IMR-90 (cell line): ENCODE measurements around the gene PLEKHO2. TPM values are rescaled to one million over a fixed set of nuclear protein-coding genes. Genes with fewer than 3 reads are reported as not detected.
A peak's percentile ranks its signal among the peaks of the same experiment; 100 is the strongest.

ENCODE experiments used
- ATAC-seq: fragments of 200-7000 bp; cut with Tn5 transposase; 2 replicates; pipeline ENCODE4 v1.9.1; 2020; ENCODE audit warnings: low read depth, mild to moderate bottlenecking, moderate library complexity
- BruUV-seq: library from RNA; stranded (reverse); fragments of 400-500 nt; replicated peaks from 2 replicates; lab custom pipeline; 2021; lab: Mats Ljungman, UMichigan
- CTCF ChIA-PET: fragments of 300-600 bp; formaldehyde crosslinking; extraction: SDS; loops from one replicate; lab custom pipeline; 2021; ENCODE audit warnings: antibody characterized with exemption; lab: Yijun Ruan, JAX
- POLR2A ChIA-PET: fragments of 300-600 bp; sonication (Branson Sonifier 250); formaldehyde crosslinking; loops from one replicate; lab custom pipeline; 2022; ENCODE audit warnings: antibody characterized with exemption; ENCODE audit not compliant: unreplicated experiment; lab: Charles Lee
- DNase-seq: peaks from one replicate; pipeline ENCODE4 v3.0.0; 2013
- H2AFZ ChIP-seq: replicated peaks from 2 replicates; pipeline ENCODE3; 2013; ENCODE audit warnings: low read length, mild to moderate bottlenecking; ENCODE audit not compliant: poor library complexity
- H2AK5ac ChIP-seq: 2 replicates; pipeline ENCODE4 v1.6.1; 2013; ENCODE audit warnings: low read depth, low read length, inconsistent platforms
- H2AK9ac ChIP-seq: replicated peaks from 2 replicates; pipeline ENCODE3; 2013; ENCODE audit warnings: mild to moderate bottlenecking, low read depth, low read length, moderate library complexity; ENCODE audit not compliant: poor library complexity
- H2BK120ac ChIP-seq: 2 replicates; pipeline ENCODE4 v1.6.1; 2013; ENCODE audit warnings: low read depth, low read length, inconsistent platforms
- H2BK15ac ChIP-seq: 3 replicates; pipeline ENCODE4 v1.6.1; 2013; ENCODE audit warnings: low read depth, low read length, inconsistent platforms
- H2BK20ac ChIP-seq: 2 replicates; pipeline ENCODE4 v1.6.1; 2013; ENCODE audit warnings: low read depth, mild to moderate bottlenecking, inconsistent platforms, low read length, moderate library complexity
- H2BK5ac ChIP-seq: 2 replicates; pipeline ENCODE4 v1.6.1; 2013; ENCODE audit warnings: mild to moderate bottlenecking, low read depth, low read length, inconsistent platforms; ENCODE audit not compliant: poor library complexity, severe bottlenecking
- H3K14ac ChIP-seq: replicated peaks from 2 replicates; pipeline ENCODE4 v1.6.1; 2013; ENCODE audit warnings: low read depth, low read length, inconsistent platforms
- H3K18ac ChIP-seq: 2 replicates; pipeline ENCODE4 v1.6.1; 2013; ENCODE audit warnings: low read depth, low read length, control low read depth
- H3K23ac ChIP-seq: 2 replicates; pipeline ENCODE4 v1.6.1; 2013; ENCODE audit warnings: low read depth, low read length, inconsistent platforms
- H3K27ac ChIP-seq: 2 replicates; pipeline ENCODE4 v1.5.1; 2013; ENCODE audit warnings: mild to moderate bottlenecking, control low read depth, low read length; ENCODE audit not compliant: insufficient read depth
- H3K27me3 ChIP-seq: 2 replicates; pipeline ENCODE4 v1.6.1; 2013; ENCODE audit warnings: low read length; ENCODE audit not compliant: control insufficient read depth, insufficient read depth
- H3K36me3 ChIP-seq: 2 replicates; pipeline ENCODE4 v1.6.1; 2013; ENCODE audit warnings: low read length, mixed read lengths; ENCODE audit not compliant: control insufficient read depth, insufficient read depth
- H3K4ac ChIP-seq: 2 replicates; pipeline ENCODE4 v1.6.1; 2013; ENCODE audit warnings: low read depth, low read length, inconsistent platforms
- H3K4me1 ChIP-seq: 2 replicates; pipeline ENCODE4 v1.6.1; 2013; ENCODE audit warnings: low read length, mixed read lengths; ENCODE audit not compliant: control insufficient read depth, insufficient read depth
- H3K4me2 ChIP-seq: 2 replicates; pipeline ENCODE4 v1.6.1; 2013; ENCODE audit warnings: low read depth, mild to moderate bottlenecking, control low read depth, low read length, moderate library complexity
- H3K4me3 ChIP-seq: 2 replicates; pipeline ENCODE4 v1.5.1; 2013; ENCODE audit warnings: low read depth, mild to moderate bottlenecking, control low read depth, low read length, moderate library complexity; ENCODE audit not compliant: insufficient read depth
- H3K56ac ChIP-seq: 2 replicates; pipeline ENCODE4 v1.6.1; 2013; ENCODE audit warnings: low read length, inconsistent platforms; ENCODE audit not compliant: insufficient read depth; ENCODE audit errors: extremely low read depth
- H3K79me1 ChIP-seq, 2 experiments: 2 replicates each; pipeline ENCODE4 v1.6.1; 2013; ENCODE audit warnings: low read length in 2 of 2, inconsistent platforms in 1 of 2, low read depth in 1 of 2
- H3K9ac ChIP-seq: 2 replicates; pipeline ENCODE4 v1.6.1; 2013; ENCODE audit warnings: low read depth, low read length, control low read depth
- H3K9me1 ChIP-seq: 2 replicates; pipeline ENCODE4 v1.6.1; 2013; ENCODE audit warnings: low read length, inconsistent platforms; ENCODE audit not compliant: insufficient read depth
- H3K9me3 ChIP-seq: 2 replicates; pipeline ENCODE4 v1.6.1; 2013; ENCODE audit warnings: low read length; ENCODE audit not compliant: control insufficient read depth, insufficient read depth
- H4K20me1 ChIP-seq: 2 replicates; pipeline ENCODE4 v1.6.1; 2013; ENCODE audit warnings: low read length, inconsistent platforms; ENCODE audit not compliant: insufficient read depth
- H4K5ac ChIP-seq: 2 replicates; pipeline ENCODE4 v1.6.1; 2013; ENCODE audit warnings: mild to moderate bottlenecking, low read depth, low read length, control low read depth
- H4K8ac ChIP-seq, 2 experiments: 2 replicates each; pipeline ENCODE4 v1.6.1; 2013; ENCODE audit warnings: low read depth in 2 of 2, low read length in 2 of 2, control low read depth in 1 of 2, inconsistent platforms in 1 of 2
- H4K91ac ChIP-seq: 2 replicates; pipeline ENCODE4 v1.6.1; 2013; ENCODE audit warnings: low read depth, low read length, inconsistent platforms; ENCODE audit not compliant: insufficient read depth
- BHLHE40 ChIP-seq: fragments of 150-350 bp; IDR thresholded peaks from 2 replicates; pipeline ENCODE4 v1.6.1; 2016; ENCODE audit warnings: mild to moderate bottlenecking, low read depth, low read length
- CHD1 ChIP-seq: IDR thresholded peaks from 2 replicates; pipeline ENCODE4 v1.6.1; 2012; ENCODE audit warnings: low read depth, low read length, improper control_type of control experiment
- CTCF ChIP-seq: conservative IDR thresholded peaks from 2 replicates; pipeline ENCODE4 v1.5.1; 2012; ENCODE audit warnings: mild to moderate bottlenecking, low read depth, low read length, improper control_type of control experiment
- ELK1 ChIP-seq: fragments of 150-350 bp; IDR thresholded peaks from 2 replicates; pipeline ENCODE4 v1.6.1; 2016; ENCODE audit warnings: low read depth, mild to moderate bottlenecking, low read length, moderate library complexity, borderline replicate concordance
- FOS ChIP-seq: fragments of 150-350 bp; IDR thresholded peaks from 2 replicates; pipeline ENCODE4 v1.6.1; 2016; ENCODE audit warnings: low read depth, low read length
- MAFK ChIP-seq: IDR thresholded peaks from 2 replicates; pipeline ENCODE4 v1.6.1; 2012; ENCODE audit warnings: low read depth, low read length, improper control_type of control experiment
- MAZ ChIP-seq: IDR thresholded peaks from 2 replicates; pipeline ENCODE4 v1.6.1; 2012; ENCODE audit warnings: low read depth, mild to moderate bottlenecking, low read length, improper control_type of control experiment, moderate library complexity, borderline replicate concordance
- MXI1 ChIP-seq: IDR thresholded peaks from 2 replicates; pipeline ENCODE4 v1.6.1; 2012; ENCODE audit warnings: low read depth, mild to moderate bottlenecking, low read length, moderate library complexity, borderline replicate concordance
- NFE2L2 ChIP-seq: fragments of 150-350 bp; IDR thresholded peaks from 2 replicates; pipeline ENCODE4 v1.6.1; 2016; ENCODE audit warnings: low read depth, mild to moderate bottlenecking, low read length
- POLR2A ChIP-seq: IDR thresholded peaks from 2 replicates; pipeline ENCODE4 v1.6.1; 2012; ENCODE audit warnings: mild to moderate bottlenecking, low read depth, low read length
- RAD21 ChIP-seq: IDR thresholded peaks from 2 replicates; pipeline ENCODE4 v1.6.1; 2012; ENCODE audit warnings: low read length, improper control_type of control experiment
- RCOR1 ChIP-seq: IDR thresholded peaks from 2 replicates; pipeline ENCODE4 v1.6.1; 2012; ENCODE audit warnings: mild to moderate bottlenecking, low read length, improper control_type of control experiment; ENCODE audit not compliant: insufficient replicate concordance
- SMC3 ChIP-seq: fragments of 150-350 bp; IDR thresholded peaks from 2 replicates; pipeline ENCODE4 v1.6.1; 2016; ENCODE audit warnings: low read depth, mild to moderate bottlenecking, antibody characterized with exemption, low read length, moderate library complexity
- USF2 ChIP-seq: fragments of 150-350 bp; IDR thresholded peaks from 2 replicates; pipeline ENCODE4 v1.6.1; 2017; ENCODE audit warnings: mild to moderate bottlenecking, antibody characterized with exemption, low read length, low read depth
- WGBS, 2 experiments: methylation state at CpG; one replicate each; pipeline versions ENCODE4 v1.1.5 to v1.1.7; 2013; ENCODE audit warnings: missing lambda C conversion rate in 2 of 2; ENCODE audit not compliant: insufficient read length in 1 of 2; ENCODE audit errors: extremely low coverage in 2 of 2; 5-methylcytosine and 5-hydroxymethylcytosine counted together
- dilution Hi-C: fragments of 300-500 bp; cut with HindIII; formaldehyde crosslinking; loops from one replicate; pipeline ENCODE4 v1.14.3; 2018; ENCODE audit warnings: low sequenced_read_pairs; ENCODE audit not compliant: unreplicated experiment
- in situ Hi-C: fragments of 300-500 bp; cut with MboI; formaldehyde crosslinking; loops from 3 replicates; pipeline ENCODE4 v1.14.3; 2019; ENCODE audit warnings: low sequenced_read_pairs, inconsistent platforms, mixed read lengths
- intact Hi-C: fragments of 100-400 bp; cut with micrococcal nuclease; formaldehyde crosslinking; loops from 2 replicates; pipeline ENCODE4 v1.10.0; 2022
- polyA plus RNA-seq, 3 experiments: library from polyadenylated mRNA; depleted of rRNA; stranded (reverse); fragments of >200 nt; gene quantifications; 2 replicates each; pipeline ENCODE4 v1.2.3, GENCODE V29; 2012; ENCODE audit warnings: low replicate concordance in 1 of 3
- total RNA-seq: library from RNA; depleted of rRNA; stranded (reverse); fragments of >200 nt; gene quantifications from 2 replicates; pipeline ENCODE4 v1.2.3, GENCODE V29; 2012

Gene PLEKHO2
- total and polyA plus RNA-seq, 2 of the 4 experiments (the other 2 are of a cell fraction): 19.0 to 22.5 TPM

DNA sequence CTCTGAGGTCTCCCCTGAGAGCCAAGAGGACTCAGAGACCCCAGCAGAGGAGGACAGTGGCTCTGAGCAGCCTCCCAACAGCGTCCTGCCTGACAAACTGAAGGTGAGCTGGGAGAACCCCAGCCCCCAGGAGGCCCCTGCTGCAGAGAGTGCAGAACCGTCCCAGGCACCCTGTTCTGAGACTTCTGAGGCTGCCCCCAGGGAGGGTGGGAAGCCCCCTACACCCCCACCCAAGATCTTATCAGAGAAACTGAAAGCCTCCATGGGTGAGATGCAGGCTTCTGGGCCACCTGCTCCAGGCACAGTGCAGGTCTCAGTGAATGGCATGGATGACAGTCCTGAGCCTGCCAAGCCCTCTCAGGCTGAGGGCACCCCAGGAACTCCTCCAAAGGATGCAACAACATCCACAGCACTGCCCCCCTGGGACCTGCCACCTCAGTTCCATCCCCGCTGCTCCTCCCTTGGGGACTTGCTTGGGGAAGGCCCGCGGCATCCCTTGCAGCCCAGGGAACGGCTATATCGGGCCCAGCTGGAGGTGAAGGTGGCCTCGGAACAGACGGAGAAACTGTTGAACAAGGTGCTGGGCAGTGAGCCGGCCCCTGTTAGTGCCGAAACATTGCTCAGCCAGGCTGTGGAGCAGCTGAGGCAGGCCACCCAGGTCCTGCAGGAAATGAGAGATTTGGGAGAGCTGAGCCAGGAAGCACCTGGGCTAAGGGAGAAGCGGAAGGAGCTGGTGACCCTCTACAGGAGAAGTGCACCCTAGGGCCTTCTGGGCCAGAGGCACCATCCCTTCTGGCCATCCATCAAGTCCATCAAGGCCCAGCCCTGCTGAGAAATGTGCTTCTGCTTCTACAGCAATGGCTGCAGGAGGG, 23.6 kb downstream of the PLEKHO2 start:
- no TSS peak for BruUV-seq
- TF ChIP-seq BHLHE40 (no peak), MAZ (no peak), NFE2L2 (no peak), MXI1 (no peak), POLR2A (no peak), CTCF (no peak), FOS (no peak), ELK1 (no peak), USF2 (no peak), RCOR1 (no peak), MAFK (no peak), SMC3 (no peak), CHD1 (no peak), RAD21 (no peak)

More for the DNA sequence above, 23.6 kb downstream of the PLEKHO2 start:
- no peak overlapping the region for H3K4me3 ChIP-seq
- H2BK5ac ChIP-seq: peak overlapping the region; percentile 96
- H3K27me3 ChIP-seq: no peaks in the 10 kb centered on the region
- dilution Hi-C loops (no loop called here), in situ Hi-C loops (no loop called here), intact Hi-C loops (no loop called here)
- peak overlapping the region; percentile 43 for H3K18ac ChIP-seq
- peak overlapping the region; percentile 54 for H3K14ac ChIP-seq
- H3K4ac ChIP-seq: peak overlapping the region; percentile 87
- no peak overlapping the region for H3K4me2 ChIP-seq
- H3K9me1 ChIP-seq: peaks cover 34% of the 10 kb centered on the region
- peak overlapping the region; percentile 94 for H2BK20ac ChIP-seq
- POLR2A ChIA-PET: no interaction called here
- H4K20me1 ChIP-seq: peaks cover 4% of the 10 kb centered on the region
- CTCF ChIA-PET: interaction anchor here (0.9 to 1.4 kb wide), 2 partner anchors 14 to 20 kb away, joined by 3 read pairs; no protein-coding TSS in a partner anchor
- peaks cover 24 to 77% of the 10 kb centered on the region in 2 experiments for H3K79me1 ChIP-seq
- peaks cover 61% of the 10 kb centered on the region for H3K36me3 ChIP-seq
- peak overlapping the region; percentile 37 to 74 for H4K8ac ChIP-seq
- H4K91ac ChIP-seq: peak overlapping the region; percentile 92
- peak overlapping the region; percentile 79 for H3K23ac ChIP-seq
- H3K9me3 ChIP-seq: no peaks in the 10 kb centered on the region
- peak overlapping the region; percentile 90 for H3K27ac ChIP-seq
- H2BK120ac ChIP-seq: peak overlapping the region; percentile 89
- no peak for DNase-seq
- peak overlapping the region; percentile 48; the same call in 1 of the 2 replicates for H3K56ac ChIP-seq
- 95% methylated on average over 7 of the region's 12 CpGs; no CpG with 5 or more reads in 1 of the 2 experiments for WGBS, 2 experiments
- H3K4me1 ChIP-seq: peaks cover 48% of the 10 kb centered on the region
- H2BK15ac ChIP-seq: peak overlapping the region; percentile 87; the same call in 2 of the 3 replicates
- H4K5ac ChIP-seq: peak overlapping the region; percentile 52
- peak overlapping the region; percentile 93 for H2AK5ac ChIP-seq
- no peak for ATAC-seq
- H2AK9ac ChIP-seq: peak overlapping the region; percentile 71
- H3K9ac ChIP-seq: peak overlapping the region; percentile 5; the same call in 1 of the 2 replicates
- peak overlapping the region; percentile 54 for H2AFZ ChIP-seq
